ENCODE data around the gene OR5AC2.

The OR5AC2 gene

GRCh38 chr3:98086873-98087272 lies at the start of gene OR5AC2:
Gene OR5AC2, plus strand, starts transcription at chr3:98087173. Its CDS starts 0 bp downstream, at chr3:98087173.
- DNase-seq: no peak

DNA sequence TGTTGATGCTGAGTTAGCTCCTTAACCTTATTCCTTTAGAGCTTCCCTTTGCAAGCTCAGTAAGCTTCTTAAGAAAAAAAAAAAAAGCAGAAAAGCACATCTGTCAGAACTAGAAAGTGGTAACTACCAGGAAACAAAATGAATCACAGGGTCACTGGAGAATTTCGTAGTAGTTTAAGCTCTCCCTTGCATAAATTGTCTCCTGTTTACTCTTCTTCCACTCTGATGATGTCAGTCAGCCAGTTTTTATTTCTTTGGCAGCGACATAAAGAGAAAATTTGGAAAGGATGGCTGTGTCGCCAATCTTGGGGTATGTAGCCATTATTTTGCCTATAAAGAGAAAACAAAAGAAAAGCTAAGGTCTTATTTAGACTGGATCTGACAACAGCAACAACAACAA lies 48.7 kb upstream of the OR5AC2 start:
- no peak for DNase-seq

- DNase-seq: no peak
These were observed 48.1 kb upstream of the OR5AC2 start for GRCh38 chr3:98038876-98039275.

- peak; percentile 92 for DNase-seq
These were observed 47.5 kb upstream of the OR5AC2 start for GRCh38 chr3:98039322-98040024.

DNA sequence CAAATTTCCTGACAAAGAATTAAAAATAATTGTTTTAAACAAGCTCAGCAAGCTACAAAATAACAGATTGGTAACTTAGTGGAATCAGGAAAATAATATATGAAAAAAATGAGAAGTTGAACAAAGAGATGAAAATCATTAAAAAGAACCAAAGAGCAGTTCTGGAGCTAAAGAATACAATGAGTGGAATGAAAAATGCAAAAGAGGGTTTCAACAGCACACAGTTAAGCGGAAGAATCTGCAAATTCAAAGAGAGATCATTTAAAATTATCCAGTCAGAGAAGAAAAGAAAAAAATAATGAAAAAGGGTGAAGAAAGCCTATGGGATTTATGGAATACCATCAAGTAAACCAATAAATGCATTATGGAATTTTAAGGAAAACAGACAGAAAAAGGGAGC lies 45.6 kb upstream of the OR5AC2 start:
- DNase-seq: no peak

GRCh38 chr3:98048586-98048985 lies 38.4 kb upstream of the OR5AC2 start:
- DNase-seq: no peak

GRCh38 chr3:98049271-98049670 lies 37.7 kb upstream of the OR5AC2 start:
- DNase-seq: no peak

DNA sequence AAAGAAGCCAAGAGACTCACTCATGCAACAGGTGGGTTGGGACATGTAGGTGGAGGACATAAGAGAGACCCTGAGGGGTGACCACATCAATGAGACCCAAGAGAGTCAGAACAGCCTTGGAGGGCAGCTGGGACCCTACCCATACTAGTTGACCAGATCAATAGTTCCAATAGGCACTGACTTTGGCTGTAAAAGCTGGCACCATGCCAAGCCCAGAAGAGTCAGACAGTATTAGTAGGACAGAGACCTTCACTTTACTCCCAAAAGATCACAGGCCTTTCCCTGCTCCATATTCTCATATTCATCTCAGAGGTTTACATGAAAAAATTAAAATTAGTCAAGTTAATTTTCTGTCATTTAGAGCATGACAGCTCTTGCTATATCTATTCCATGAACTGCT lies 30.9 kb upstream of the OR5AC2 start:
- no peak for DNase-seq

- no peak for DNase-seq
These were observed 29.3 kb upstream of the OR5AC2 start for GRCh38 chr3:98057631-98058030.

DNA sequence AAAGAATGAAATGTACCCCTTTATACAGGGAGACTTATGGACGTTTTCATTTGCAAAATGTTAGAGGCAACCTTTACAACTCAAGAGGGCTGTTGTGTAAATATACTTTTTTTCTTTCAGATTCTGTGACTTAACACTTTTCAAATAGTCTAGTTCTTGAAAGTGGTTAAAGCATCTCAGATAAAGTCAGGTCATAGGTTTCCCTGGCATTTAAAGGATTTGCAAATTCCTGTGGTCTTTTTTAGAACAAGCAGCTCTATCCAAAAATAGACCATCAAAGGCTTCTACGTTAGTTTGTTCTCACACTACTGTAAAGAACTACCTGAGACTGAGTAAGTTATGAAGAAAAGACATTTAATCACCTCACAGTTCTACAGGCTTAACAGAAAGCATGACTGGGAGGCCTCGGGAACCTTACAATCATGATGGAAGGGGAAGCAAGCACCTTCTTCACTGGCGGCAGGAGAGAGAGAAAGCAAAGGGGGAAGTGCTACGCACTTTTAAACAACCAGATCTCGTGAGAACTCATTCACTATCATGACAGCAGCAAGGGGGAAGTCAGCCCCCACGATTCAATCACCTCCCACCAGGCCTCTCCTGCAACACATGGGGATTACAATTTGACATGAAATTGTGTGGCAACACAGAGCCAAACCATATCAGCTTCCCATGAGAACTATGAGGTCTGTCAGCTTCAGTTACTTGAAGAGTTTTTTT lies 28.6 kb upstream of the OR5AC2 start:
- no peak for DNase-seq

- DNase-seq: no peak
These were observed 18.1 kb upstream of the OR5AC2 start for GRCh38 chr3:98068824-98069223.

GRCh38 chr3:98070840-98071239 lies 16.1 kb upstream of the OR5AC2 start:
- DNase-seq: no peak

- no peak for DNase-seq
These were observed 13.5 kb upstream of the OR5AC2 start for GRCh38 chr3:98073486-98073885.

- DNase-seq: no peak
These were observed 8.9 kb downstream of the OR5AC2 start for GRCh38 chr3:98095882-98096281.

GRCh38 chr3:98099848-98100247 lies 12.9 kb downstream of the OR5AC2 start:
- no peak for DNase-seq

DNA sequence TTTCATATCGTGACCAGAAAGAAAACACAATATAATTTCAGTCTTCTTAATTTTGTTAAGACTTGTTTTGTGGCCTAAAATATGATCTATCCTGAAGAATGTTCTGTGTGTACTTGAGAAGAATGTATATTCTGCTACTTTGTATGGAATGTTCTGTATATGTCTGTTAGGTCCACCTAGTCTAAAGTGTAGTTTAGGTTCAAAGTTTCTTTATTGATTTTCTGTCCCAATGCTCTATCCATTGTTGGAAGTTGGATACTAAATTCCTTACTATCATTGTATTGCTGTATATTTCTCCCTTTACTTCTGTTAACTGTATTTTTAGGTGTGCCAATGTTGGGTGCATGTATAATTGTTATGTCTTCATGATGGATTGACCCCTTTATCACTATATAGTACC lies 21.2 kb downstream of the OR5AC2 start:
- DNase-seq: no peak

DNA sequence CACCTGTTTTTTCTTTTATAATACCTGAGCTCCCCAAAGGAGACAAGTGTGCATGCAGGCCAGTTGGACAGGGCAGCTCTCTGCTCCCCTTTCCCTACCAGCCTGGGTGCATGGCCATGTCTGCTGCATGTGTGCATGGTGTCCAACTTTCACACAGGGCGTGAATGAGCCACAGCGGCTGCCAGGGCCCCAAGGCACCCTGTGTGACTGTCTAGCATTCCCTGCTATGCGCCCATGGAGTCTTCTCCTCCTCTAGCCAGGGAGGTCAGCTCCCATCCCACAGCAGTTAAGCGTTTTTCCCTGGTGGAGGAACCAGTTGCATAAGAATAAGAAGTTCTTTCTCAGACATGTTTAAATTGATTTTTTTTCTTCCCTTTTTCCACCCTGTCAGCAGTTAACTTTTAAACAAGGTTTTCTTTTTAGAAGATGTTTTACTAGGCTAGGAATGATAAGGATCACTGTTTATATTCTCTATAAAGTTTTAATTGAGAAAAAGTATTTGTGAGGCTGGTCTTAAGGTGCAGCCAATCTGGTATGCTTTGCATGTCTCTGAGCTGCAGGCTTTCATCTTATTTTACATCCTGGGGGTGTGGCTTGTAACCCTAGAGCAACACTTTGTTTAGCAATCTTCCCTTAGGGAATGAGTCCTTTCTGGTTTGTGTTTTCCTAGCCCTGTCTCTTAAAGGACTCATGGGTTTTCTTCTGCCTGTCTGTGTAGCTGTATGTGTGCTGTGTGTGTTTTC lies 23.0 kb downstream of the OR5AC2 start:
- DNase-seq: no peak

- no peak for DNase-seq
These were observed 23.6 kb downstream of the OR5AC2 start for GRCh38 chr3:98110550-98110908.

- no peak for DNase-seq
These were observed 27.3 kb downstream of the OR5AC2 start for GRCh38 chr3:98114264-98114663.

- no peak for DNase-seq
These were observed 28.7 kb downstream of the OR5AC2 start for GRCh38 chr3:98115717-98116116.

DNA sequence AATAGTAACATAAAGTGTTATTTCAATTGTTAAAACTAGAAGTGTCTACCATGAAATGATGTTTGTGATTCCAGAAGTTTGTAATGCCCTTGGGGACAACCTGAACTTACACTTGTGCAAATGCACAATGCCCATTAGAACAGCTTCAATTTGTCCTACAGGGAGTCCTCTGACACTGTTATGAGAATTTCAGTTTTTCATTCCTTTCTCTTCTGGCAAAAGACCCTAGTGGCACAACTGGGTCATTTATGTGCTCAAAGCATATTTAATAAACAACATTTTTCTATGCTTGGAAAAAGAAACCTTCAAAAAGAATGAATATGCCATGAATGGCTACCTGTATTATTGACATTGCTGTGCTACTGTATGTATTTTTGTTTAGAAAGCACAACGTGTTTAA lies 43.4 kb downstream of the OR5AC2 start, which contains the start of gene OR5H1:
Gene OR5H1 (plus strand): TSS at position 301 of the 400 bp plus-strand sequence. CDS start 1,977 bp downstream, outside the sequence.
- DNase-seq: no peak

- no peak for DNase-seq
These were observed 49.7 kb downstream of the OR5AC2 start for GRCh38 chr3:98136631-98137030.
